NCI-H1092 treated with DMSO at 0.1 percent for 48 hours (cell line): ENCODE measurements around the gene EIF3D.

Experiments
- DNase-seq: peaks from one replicate; lab custom pipeline; 2025; lab: John Stamatoyannopoulos, UW

EIF3D gene

DNA sequence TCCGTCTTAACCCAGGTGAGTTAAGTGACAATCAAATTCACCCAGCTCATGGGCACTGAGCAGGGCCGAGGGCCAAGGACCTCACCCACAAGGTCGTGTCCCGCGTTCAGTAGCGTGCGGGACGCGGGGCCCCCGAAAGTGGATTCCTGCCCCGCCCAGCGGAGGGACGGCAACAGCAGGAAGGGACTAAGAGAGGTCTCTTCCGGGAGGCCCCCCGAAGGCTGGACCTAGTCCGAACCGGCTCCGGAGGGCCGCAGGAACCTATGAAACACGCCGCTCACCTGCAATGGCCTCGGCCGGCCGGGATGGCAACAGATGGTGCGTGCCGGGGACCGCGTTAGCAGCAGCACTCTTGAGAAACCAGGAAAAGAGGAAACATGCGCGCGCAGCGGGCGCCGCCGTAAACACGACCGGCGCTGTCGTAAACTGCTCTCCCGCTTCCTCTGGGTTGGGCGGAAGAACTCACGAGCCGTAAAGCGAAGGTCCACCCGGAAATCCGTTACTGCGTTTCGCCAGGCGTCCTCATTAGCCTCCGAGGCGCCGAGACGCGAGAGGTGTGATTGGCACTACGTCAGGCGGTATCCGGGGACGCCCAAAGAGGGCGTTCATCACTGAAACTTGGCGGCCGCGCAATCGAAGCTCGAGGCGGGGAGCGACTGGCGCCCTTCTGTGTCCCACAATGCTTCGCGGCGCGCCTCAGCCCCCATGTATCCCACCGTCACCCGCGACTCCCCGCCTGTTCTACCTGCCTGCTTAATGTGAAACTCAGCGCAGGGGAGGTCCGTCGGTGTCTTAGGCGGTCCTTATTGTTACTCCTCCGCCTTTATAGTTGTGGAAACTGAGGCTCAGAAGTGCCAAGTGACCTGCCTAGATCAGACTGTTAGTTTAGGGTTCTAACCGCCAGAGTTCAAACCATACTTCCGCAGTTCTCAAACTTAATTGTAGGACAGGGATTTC is at the start of gene EIF3D:
Gene EIF3D (minus strand): TSS at position 372 of the 957 bp plus-strand sequence. CDS start 3,045 bp downstream, outside the sequence.
- peak; percentile 99 for DNase-seq

DNA sequence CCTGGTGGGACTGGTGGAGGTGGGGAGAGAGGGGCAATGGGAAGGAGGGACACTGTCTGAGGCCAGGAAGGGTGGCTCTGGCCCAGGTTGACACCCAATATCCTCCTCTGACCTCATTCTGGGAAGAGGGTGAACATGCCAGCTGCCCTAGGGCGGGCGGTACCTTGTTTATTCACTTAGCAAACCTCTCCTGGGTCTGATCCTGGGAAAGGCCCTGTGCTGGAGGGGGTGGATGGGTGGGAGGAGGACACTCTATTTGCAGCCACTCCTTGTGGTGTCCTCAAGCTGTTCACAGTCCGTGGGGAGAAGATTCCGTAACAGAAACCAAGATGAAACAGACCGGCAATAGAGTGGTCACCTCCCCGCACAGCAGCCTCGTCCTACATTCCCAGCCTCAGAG is 49.7 kb upstream of the EIF3D start:
- no peak for DNase-seq

- DNase-seq = no peak
Measured at GRCh38 chr22:36577019-36577418, 48.1 kb upstream of the EIF3D start.

GRCh38 chr22:36574728-36575127 is 45.8 kb upstream of the EIF3D start:
- DNase-seq = no peak

- DNase-seq = no peak
Measured at GRCh38 chr22:36573815-36574363, 44.9 kb upstream of the EIF3D start.

- DNase-seq = no peak
Measured at GRCh38 chr22:36571991-36572390, 43.0 kb upstream of the EIF3D start.

- peak; percentile 20 for DNase-seq
Measured at GRCh38 chr22:36569999-36570398, 41.0 kb upstream of the EIF3D start.

GRCh38 chr22:36568846-36569245 is 39.9 kb upstream of the EIF3D start:
- no peak for DNase-seq

DNA sequence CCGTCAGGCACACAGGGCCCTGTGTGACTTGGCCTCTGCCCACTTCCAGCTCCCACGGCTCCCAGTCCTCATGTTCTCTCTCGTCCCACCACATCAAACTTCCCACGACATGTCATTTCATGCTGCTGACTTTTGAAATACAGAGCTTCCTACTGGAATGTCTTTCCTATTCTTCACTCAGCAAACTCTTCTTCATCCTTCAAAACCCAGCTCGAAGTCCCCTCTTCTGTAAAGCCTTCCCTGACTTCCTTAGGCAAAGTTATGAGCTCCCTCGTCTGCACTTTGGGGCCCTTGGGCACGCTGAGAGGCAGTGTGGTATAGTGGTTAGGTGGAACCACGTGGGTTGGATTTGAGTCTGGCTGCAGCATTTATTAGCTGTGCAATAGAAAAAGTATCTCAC is 37.8 kb upstream of the EIF3D start:
- DNase-seq = no peak

GRCh38 chr22:36565686-36566085 is 36.7 kb upstream of the EIF3D start:
- no peak for DNase-seq

DNA sequence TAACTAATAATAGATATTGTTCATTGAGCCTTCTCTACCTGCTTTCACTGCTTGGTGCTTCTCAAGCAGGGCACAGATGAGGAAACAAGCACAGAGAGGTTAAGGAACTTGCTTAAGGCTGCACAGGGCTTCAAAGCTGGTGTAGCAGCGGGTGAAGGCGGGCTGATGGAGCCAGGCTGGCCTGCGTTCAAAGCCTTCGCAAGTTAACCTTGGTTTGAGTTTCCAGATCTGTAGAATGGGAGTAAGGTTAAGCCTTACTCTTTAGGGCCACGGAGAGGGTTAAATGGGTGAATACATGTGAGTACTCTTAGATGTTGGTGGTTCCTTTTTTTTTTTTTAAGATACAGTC is 36.2 kb upstream of the EIF3D start:
- DNase-seq = no peak

DNA sequence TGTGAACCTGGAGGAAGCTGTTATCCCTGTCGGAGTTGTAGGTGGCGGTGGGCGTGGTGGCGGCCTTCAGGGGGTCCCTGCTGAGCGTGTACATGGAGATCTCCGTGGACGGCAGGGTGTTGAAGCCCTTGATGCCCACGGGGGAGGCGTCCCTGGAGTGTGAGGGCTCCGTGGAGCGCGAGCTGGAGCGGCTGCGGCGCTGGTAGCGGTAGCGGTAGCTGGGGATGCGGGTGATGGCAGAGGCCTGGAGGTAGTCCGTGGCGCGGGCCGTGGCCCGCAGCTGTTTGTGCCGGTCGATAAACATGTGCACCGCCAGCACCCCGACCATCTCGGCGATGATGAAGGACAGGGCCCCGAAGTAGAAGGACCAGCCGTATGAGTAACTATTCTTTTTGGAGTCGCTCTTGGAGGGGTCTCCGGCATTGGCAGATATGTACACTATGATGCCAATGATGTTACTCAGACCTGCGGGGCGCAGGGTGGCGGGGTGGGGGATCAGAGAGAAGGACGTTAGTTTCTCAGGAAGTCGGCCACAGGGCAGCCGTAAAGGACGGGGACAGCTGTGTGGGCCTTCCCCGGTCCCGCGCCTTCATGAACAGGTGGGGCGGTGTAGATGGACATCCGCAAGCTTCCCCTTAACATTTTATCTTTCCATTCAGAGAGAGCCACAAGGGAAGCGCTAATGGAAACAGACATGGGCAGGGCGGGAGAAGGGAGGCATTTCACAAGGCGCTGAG is 35.6 kb upstream of the EIF3D start:
- DNase-seq = no peak

GRCh38 chr22:36563898-36564297 is 34.9 kb upstream of the EIF3D start:
- DNase-seq = no peak

GRCh38 chr22:36563444-36563843 is 34.5 kb upstream of the EIF3D start:
- DNase-seq = no peak

GRCh38 chr22:36563001-36563400 is 34.0 kb upstream of the EIF3D start:
- no peak for DNase-seq

GRCh38 chr22:36562261-36562835 is 33.4 kb upstream of the EIF3D start:
- no peak for DNase-seq

- no peak for DNase-seq
Measured at GRCh38 chr22:36561291-36561811, 32.4 kb upstream of the EIF3D start.

DNA sequence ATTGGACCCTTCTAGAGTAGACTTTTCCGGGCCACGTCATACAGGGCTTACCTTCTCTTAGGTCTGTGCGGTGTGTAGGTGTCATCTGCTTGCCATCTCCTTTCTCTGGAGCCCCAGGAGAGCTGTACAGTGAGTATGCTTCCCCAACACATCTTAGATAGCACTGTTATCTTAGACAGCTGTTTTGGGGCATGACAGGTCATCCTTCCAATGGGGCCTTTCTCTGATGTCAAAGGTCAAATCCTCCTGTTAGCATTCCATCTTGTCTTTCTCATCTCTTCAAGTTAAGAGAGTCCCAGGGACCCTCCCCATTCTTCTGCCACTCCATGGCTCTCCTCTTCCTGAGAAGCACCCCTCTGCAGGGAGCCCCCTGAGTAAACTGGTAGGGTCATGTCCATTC is 31.0 kb upstream of the EIF3D start:
- no peak for DNase-seq

GRCh38 chr22:36554098-36554497 is 25.1 kb upstream of the EIF3D start:
- no peak for DNase-seq

GRCh38 chr22:36552289-36552688 is 23.3 kb upstream of the EIF3D start:
- DNase-seq = no peak

- DNase-seq = no peak
Measured at GRCh38 chr22:36550701-36551495, 21.9 kb upstream of the EIF3D start.
